ENCODE measurements around the gene HPCAL1.

DNA sequence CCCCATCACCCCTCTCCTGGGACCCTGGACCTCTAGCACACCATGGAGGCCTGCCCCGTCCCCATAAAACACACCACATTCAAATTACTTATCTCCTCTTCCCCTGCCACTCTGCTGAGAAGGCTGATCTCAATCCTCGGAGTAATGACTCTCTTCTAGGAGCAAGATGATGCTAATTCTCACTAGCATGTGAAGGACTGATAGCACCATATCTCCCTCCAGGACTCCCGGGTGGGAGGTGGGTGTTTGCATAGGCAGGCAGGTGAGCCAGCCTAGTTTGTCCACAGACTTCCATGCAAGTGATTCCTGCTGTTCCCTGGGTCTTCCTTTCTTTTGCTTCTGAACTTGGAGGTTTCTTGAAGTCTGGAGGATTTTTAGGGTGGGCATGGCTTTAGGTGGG lies 40.5 kb downstream of the HPCAL1 start:
- TF ChIP-seq, protein P1, sequence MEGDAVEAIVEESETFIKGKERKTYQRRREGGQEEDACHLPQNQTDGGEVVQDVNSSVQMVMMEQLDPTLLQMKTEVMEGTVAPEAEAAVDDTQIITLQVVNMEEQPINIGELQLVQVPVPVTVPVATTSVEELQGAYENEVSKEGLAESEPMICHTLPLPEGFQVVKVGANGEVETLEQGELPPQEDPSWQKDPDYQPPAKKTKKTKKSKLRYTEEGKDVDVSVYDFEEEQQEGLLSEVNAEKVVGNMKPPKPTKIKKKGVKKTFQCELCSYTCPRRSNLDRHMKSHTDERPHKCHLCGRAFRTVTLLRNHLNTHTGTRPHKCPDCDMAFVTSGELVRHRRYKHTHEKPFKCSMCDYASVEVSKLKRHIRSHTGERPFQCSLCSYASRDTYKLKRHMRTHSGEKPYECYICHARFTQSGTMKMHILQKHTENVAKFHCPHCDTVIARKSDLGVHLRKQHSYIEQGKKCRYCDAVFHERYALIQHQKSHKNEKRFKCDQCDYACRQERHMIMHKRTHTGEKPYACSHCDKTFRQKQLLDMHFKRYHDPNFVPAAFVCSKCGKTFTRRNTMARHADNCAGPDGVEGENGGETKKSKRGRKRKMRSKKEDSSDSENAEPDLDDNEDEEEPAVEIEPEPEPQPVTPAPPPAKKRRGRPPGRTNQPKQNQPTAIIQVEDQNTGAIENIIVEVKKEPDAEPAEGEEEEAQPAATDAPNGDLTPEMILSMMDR (IDR thresholded peaks at IDR 0.05; ENCODE audit: low read depth, low read length, poor library complexity, severe bottlenecking), result no peak
- TF ChIP-seq EZH2phosphoT487 (IDR thresholded peaks at IDR 0.05; ENCODE audit: borderline replicate concordance, low read length), result no peak
